Measurements from ENCODE around the gene HSPB6.

The HSPB6 gene

DNA sequence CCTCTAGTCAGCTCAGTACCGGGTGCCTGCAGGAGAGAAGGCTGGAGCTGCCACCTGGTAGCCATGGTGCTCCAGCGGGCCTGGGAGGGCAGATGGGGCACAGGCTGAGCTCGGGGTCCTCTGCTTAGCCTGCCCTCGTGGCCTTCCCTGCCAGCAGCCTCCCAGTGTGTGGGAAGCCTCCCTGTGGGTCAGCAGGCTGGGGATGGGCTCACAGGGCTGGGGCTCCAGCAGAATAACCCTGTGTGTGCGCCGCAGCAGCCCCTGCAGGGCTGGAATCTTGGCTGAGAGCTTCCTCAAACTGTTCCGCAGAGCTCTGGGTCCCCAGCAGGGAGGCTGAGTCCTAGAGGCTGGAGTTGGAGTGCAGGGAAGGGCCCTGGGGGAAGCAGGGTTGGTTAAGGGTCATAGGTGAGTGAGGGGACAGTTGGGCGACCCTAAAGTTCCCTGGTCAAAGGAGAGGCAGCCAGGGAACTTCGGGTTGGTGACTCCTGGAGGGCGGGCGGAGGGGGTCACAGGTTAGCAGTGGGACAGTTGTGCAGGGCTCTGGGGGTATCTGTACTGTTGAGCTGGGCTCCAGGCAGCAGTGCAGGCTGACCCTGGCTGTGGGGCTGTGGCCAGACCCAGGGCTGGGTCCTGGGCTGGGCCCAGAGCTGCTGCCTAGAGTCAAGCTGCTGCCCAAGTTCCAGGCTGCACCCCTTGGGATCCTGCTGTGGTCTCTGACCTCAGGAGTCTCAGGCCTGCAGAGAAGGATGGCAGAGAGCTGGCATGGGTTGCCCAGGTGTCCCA, 32.6 kb upstream of the HSPB6 start:
- Histone ChIP-seq H3K79me2 (ENCODE audit: insufficient read depth, low read length) (no peaks in the 10 kb centered on the region), H3K36me3 (ENCODE audit: low read length) (no peaks in the 10 kb centered on the region), H3F3A (ENCODE audit: insufficient read depth) (no peaks in the 10 kb centered on the region), H4K20me1 (ENCODE audit: low read depth, low read length) (no peaks in the 10 kb centered on the region), H2AFZ (ENCODE audit: low read depth, low read length, severe bottlenecking) (no peak overlapping the region), H3K27ac (ENCODE audit: low read depth, low read length) (no peak overlapping the region), H3K4me3 (ENCODE audit: insufficient read depth, low read length, poor library complexity, severe bottlenecking) (no peak overlapping the region), H3K4me2 (ENCODE audit: low read depth, low read length, poor library complexity, severe bottlenecking) (no peak overlapping the region), H3K27me3 (ENCODE audit: low read length) (no peaks in the 10 kb centered on the region), H3K9ac (ENCODE audit: low read length) (no peak overlapping the region), H3K9me2 (replicated peaks; ENCODE audit: insufficient read depth, low read length) (no peaks in the 10 kb centered on the region), H3K9me3 (ENCODE audit: insufficient read depth, low read length) (no peaks in the 10 kb centered on the region)
- TF ChIP-seq, protein P1, sequence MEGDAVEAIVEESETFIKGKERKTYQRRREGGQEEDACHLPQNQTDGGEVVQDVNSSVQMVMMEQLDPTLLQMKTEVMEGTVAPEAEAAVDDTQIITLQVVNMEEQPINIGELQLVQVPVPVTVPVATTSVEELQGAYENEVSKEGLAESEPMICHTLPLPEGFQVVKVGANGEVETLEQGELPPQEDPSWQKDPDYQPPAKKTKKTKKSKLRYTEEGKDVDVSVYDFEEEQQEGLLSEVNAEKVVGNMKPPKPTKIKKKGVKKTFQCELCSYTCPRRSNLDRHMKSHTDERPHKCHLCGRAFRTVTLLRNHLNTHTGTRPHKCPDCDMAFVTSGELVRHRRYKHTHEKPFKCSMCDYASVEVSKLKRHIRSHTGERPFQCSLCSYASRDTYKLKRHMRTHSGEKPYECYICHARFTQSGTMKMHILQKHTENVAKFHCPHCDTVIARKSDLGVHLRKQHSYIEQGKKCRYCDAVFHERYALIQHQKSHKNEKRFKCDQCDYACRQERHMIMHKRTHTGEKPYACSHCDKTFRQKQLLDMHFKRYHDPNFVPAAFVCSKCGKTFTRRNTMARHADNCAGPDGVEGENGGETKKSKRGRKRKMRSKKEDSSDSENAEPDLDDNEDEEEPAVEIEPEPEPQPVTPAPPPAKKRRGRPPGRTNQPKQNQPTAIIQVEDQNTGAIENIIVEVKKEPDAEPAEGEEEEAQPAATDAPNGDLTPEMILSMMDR (IDR thresholded peaks at IDR 0.05; ENCODE audit: insufficient read depth, low read length, poor library complexity, severe bottlenecking), result no peak
- TF ChIP-seq EZH2phosphoT487 (conservative IDR thresholded peaks at IDR 0.05; ENCODE audit: low read length), result no peak

DNA sequence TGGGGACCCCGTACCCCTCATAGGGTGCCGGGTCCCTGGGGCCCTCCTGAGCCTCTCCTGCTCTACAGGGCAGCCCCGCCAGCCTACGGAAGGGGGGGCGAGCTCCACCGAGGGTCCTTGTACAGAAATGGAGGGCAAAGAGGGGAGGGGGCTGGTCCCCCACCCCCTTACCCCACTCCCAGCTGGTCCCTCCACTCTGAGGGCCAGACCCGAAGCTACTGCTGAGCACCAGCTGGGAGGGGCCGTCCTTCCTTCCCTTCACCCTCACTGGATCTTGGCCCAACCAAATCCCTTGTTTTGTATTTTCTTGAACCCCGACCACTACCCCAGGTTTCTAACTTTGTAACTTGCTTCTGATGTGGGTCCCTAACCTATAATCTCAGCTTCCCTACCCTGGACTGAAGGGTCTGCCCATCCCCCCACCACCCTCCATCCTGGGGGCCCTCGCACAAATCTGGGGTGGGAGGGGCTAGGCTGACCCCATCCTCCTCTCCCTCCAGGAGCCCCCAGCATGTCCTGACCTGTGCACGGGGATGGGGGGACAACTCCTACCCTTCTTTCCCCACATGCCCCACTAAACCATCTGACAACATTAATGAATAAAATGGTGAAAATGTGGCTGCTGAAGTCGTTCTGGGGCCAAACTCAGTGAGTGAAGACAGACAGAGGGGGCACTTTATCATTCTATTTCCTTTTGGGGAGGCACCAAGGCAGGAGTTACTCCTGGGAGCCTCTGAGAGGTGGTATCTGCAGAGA, 31.6 kb upstream of the HSPB6 start:
- no peaks in the 10 kb centered on the region for H3K27me3 ChIP-seq (ENCODE audit: low read length)
- no peak overlapping the region for H3K4me2 ChIP-seq (ENCODE audit: low read depth, low read length, poor library complexity, severe bottlenecking)
- H3K79me2 ChIP-seq (ENCODE audit: insufficient read depth, low read length), result no peaks in the 10 kb centered on the region
- H3K9me2 ChIP-seq (replicated peaks; ENCODE audit: insufficient read depth, low read length), result no peaks in the 10 kb centered on the region
- no peak for TF ChIP-seq EZH2phosphoT487 (conservative IDR thresholded peaks at IDR 0.05; ENCODE audit: low read length)
- TF ChIP-seq, protein P1 (IDR thresholded peaks at IDR 0.05; ENCODE audit: insufficient read depth, low read length, poor library complexity, severe bottlenecking), result no peak
- H2AFZ ChIP-seq (ENCODE audit: low read depth, low read length, severe bottlenecking), result no peak overlapping the region
- no peaks in the 10 kb centered on the region for H3K9me3 ChIP-seq (ENCODE audit: insufficient read depth, low read length)
- H3F3A ChIP-seq (ENCODE audit: insufficient read depth), result no peaks in the 10 kb centered on the region
- no peak overlapping the region for H3K9ac ChIP-seq (ENCODE audit: low read length)
- no peak overlapping the region for H3K4me3 ChIP-seq (ENCODE audit: insufficient read depth, low read length, poor library complexity, severe bottlenecking)
- no peaks in the 10 kb centered on the region for H3K36me3 ChIP-seq (ENCODE audit: low read length)
- no peak overlapping the region for H3K27ac ChIP-seq (ENCODE audit: low read depth, low read length)
- no peaks in the 10 kb centered on the region for H4K20me1 ChIP-seq (ENCODE audit: low read depth, low read length)

DNA sequence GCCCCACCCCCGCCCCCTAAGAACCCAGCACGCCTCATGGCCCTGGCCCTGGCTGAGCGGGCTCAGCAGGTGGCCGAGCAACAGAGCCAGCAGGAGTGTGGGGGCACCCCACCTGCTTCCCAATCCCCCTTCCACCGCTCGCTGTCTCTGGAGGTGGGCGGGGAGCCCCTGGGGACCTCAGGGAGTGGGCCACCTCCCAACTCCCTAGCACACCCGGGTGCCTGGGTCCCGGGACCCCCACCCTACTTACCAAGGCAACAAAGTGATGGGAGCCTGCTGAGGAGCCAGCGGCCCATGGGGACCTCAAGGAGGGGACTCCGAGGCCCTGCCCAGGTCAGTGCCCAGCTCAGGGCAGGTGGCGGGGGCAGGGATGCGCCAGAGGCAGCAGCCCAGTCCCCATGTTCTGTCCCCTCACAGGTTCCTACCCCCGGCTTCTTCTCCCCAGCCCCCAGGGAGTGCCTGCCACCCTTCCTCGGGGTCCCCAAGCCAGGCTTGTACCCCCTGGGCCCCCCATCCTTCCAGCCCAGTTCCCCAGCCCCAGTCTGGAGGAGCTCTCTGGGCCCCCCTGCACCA, 30.5 kb upstream of the HSPB6 start:
- Histone ChIP-seq H4K20me1 (ENCODE audit: low read depth, low read length) (no peaks in the 10 kb centered on the region), H3K79me2 (ENCODE audit: insufficient read depth, low read length) (no peaks in the 10 kb centered on the region), H3K9me3 (ENCODE audit: insufficient read depth, low read length) (no peaks in the 10 kb centered on the region), H3K4me2 (ENCODE audit: low read depth, low read length, poor library complexity, severe bottlenecking) (no peak overlapping the region), H3F3A (ENCODE audit: insufficient read depth) (no peaks in the 10 kb centered on the region), H2AFZ (ENCODE audit: low read depth, low read length, severe bottlenecking) (no peak overlapping the region), H3K9ac (ENCODE audit: low read length) (no peak overlapping the region), H3K36me3 (ENCODE audit: low read length) (no peaks in the 10 kb centered on the region), H3K9me2 (replicated peaks; ENCODE audit: insufficient read depth, low read length) (no peaks in the 10 kb centered on the region), H3K4me3 (ENCODE audit: insufficient read depth, low read length, poor library complexity, severe bottlenecking) (no peak overlapping the region), H3K27me3 (ENCODE audit: low read length) (no peaks in the 10 kb centered on the region), H3K27ac (ENCODE audit: low read depth, low read length) (no peak overlapping the region)
- TF ChIP-seq EZH2phosphoT487 (conservative IDR thresholded peaks at IDR 0.05; ENCODE audit: low read length), result no peak
- TF ChIP-seq, protein P1 (IDR thresholded peaks at IDR 0.05; ENCODE audit: insufficient read depth, low read length, poor library complexity, severe bottlenecking), result no peak

Data from SU-DHL-6 (cell line).